M059J (cell line): ENCODE results near the gene TPTE2. TPM values are rescaled to one million over a fixed set of nuclear protein-coding genes. Genes with fewer than 3 reads are reported as not detected.
A peak's percentile ranks its signal among the peaks of the same experiment; 100 is the strongest.
"Not testable (repeated sequence)": the region's sequence is repeated elsewhere in the genome, so short reads cannot be mapped to it uniquely, and the experiment has no call there.

Experiments used
- DNase-seq: peaks from one replicate; pipeline ENCODE4 v3.0.0-alpha.2; 2012; ENCODE audit warnings: low read depth
- total RNA-seq: library from RNA; depleted of rRNA; stranded (reverse); fragments of >200 nt; shearing (Covaris generic); gene quantifications from 2 replicates; pipeline ENCODE4 v1.2.3, GENCODE V29; 2014; rRNA removed

Gene TPTE2
- total RNA-seq, 1 experiment from 2014 or later = not detected

DNA sequence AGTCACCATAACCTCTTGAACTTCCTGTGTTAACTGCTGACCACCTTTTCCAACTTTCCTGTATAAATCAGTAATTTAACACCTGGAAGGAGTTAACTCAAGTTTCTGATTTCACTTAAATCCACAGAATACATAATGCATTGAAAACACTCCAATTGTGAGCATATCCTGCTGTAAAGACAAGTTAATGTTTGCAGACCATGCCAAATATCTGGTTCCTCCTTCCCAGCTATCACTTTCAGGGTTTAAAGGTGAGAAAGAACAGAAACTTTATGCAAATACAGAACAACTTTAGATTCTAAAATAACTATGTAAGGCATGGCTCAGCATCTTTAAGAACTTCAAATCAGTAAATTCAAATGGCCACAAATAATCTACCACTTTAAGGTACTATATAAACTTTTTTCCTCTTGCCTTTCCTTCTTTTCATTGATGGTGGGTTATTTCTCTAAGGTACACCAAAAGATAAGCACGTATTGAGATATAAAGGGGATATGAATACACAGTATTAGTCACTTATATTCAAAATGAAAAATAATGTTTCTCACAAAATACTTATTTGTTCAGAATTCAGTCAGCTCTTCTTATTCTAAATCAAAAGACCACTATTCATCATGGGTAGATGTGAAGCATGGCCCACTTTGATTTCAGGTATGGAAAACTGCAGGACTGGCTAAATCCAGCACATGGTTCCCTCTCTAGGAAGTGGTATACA, 6.6 kb upstream of the TPTE2 start:
- no peak for DNase-seq

DNA sequence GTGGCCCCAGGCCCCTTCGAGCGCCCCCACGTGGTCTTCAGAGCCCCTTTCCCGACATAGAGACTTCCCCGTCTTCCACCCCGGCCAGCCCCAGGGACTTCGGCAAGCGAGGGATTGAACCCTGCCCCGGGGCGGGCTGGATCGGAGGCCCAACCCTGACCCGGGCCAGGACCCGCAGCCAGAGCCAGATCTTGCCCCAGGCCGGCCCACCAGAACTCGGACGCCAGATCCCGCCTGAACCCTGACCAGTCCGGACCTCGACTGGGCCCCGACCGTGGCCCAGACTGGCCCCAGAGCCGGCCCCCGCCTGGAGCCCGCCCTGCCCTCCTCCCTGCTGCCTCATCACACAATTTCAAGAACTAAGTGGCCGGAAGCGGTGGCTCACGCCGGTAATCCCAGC, 253 bp upstream of the TPTE2 start:
- no peak for DNase-seq

DNA sequence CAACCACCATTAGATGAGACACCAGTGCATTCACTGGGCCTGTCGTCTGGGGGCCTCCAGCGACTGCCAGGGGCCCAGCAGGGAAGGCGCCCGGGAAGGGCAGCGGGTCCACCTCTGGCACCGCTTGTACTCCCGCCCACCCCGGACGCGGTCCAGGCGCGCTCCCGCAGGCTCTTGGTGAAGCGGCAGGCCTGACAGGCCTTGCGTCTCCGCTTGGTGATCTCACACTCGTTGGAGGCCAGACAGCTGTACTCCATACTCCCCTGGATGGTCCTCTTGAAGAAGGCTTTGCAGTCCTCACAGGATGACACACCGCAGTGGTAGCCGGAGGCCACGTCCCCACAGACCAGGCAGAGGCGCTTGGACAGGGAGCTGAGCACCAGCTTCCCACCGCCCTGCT, 660 bp downstream of the TPTE2 start:
- not testable (repeated sequence) for DNase-seq

DNA sequence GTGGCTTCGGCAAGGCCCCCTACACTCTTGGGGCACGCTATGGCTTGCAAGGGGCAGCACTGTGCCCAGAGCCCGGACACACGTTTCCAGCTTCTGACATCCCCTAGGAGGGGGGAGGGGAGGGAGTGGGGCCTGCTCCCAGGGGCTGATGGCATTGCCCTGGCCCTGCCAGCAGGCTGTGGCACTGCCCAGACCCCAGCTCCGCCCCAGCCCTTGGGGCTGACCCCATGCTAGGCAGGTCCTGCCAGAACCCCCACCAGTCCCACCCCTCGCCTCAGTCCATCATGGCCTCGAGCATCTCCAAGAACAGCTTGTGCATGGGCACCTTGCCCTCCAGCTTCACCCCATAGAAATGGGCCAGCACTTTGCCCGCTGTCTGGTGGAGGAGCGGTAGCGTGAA, 1.6 kb downstream of the TPTE2 start:
- DNase-seq = not testable (repeated sequence)

DNA sequence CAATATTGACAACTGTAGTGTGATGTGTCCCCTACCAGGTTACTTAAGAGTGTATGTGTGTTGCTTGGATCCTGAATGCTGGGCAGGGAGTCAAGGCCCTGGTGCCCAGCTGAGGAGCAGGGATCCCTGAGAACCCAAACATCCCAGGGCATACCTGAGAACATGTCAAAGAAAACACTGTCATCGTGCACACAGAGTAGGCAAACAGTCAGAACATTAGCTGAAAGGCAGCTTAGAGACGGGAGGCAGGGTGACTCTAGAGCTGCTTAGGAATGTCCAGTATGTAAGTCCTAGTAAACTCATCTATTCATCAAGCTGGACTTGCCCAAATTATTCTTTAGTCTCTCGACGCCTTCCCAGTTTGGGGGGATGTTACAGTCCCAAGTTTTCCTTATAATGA, 4.0 kb downstream of the TPTE2 start:
- not testable (repeated sequence) for DNase-seq

DNA sequence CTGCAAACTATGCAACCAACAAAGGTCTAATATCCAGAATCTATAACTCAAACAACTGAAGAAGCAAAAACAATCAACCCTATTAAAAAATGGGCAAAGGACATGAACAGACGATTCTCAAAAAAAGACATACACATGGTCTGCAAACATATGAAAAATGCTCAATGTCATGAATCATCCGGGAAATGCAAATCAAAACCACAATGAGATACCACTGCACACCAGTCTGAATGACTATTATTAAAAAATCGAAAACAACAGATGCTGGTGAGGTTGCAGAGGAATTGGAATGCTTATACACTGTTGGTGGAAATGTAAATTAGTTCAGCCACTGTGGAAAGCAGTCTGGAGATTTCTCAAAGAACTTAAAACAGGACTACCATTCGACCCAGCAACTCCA, 12.1 kb downstream of the TPTE2 start:
- peak; percentile 28 for DNase-seq

DNA sequence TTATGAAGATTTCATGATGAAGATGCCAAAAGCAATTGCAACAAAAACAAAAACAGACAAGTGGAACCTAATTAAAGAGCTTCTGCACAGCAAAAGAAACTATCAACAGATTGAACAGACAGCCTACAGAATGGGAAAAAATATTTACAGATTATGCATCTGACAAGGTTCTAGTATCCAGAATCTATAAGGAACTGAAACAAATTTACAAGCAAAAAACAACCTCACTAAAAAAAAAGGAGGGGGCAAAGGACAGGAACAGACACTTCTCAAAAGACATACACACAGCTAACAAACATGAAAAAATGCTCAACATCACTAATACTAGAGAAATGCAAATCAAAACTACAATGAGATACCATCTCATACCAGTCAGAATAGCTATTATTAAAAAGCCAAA, 35.7 kb downstream of the TPTE2 start:
- DNase-seq = not testable (repeated sequence)

DNA sequence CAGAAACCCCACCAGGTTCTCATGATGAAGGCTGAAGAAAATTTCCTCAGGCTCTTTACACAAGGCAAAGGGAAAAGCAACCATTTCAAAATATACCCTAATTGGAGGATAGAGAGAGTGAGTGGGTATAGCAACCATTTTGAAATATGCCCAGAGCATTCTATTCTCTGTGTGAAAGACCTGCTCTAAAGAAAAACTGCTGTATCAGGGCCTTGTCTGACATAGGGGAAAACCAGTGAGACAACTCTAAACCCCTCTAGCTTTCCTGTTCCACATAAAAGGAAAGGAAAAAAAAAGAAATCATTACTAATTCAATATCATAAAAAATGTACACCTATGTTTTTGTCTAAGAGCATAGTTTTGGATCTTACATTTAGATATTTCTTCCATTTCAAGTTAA, 42.3 kb downstream of the TPTE2 start:
- DNase-seq = no peak

DNA sequence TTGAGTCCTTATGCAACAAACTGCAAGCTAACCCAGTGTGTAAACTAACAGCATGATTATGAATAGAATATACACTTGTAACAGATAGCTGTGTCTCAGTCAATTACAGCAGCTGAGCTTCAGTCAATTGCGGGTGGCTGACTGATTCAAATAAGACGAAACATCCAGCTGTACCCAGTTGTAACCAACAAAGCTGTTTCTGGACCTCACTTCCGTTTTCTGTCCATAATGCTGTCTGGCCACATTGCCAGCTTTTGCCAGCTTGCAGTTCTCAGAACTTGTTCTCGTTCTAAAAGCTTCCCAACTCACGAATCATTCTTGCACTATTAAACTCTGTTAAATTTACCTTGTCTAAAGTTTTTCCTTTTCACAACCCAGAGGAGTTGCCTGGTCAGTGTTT, 53.7 kb downstream of the TPTE2 start:
- not testable (repeated sequence) for DNase-seq

DNA sequence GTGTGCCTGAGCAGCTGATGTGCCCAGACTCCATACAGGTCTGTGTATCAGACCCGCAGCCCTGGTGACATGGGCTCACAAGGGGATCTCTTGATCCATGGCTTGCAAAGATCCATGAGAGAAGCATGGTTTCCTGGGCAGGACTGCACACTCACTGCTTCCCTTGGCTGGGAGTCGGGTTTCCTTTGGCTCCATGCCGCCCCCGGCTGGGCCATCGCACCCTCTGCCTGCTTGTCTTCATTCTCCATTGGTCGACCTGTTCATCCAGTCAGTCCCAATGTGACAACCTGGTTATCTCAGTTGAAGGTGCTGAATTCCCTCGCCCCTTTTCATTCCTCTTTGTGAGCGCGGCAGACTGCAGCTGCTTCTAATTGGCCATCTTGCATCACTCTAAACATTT, 101.2 kb downstream of the TPTE2 start:
- not testable (repeated sequence) for DNase-seq

DNA sequence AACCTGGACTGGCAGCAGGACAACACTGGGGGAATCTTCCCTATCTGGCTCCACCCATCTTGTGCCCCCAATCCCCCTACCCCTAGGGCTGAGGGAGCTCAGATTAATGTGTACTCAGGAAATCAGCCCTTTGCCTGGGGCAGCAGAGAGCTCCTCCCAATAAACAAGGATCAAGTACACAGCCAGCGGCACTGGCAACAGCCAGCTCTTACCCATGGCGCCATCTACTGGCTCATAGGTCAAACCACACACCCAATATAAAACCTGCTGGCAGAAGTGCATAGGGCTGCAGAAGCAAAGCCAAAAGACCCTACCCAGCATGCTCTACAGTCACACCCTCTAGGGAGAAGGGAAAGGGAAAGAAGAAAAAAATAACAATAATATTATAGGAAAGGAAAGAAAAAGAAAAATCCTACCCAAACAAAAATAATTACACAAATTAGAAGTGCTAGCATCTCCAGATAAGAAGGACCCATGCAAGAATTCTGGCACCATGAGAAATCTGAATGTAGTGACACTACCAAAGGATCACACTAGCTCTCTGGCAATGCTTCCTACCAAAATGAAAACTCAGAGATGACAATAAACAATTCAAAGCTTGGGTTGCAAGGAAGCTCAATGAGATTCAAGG, 122.2 kb downstream of the TPTE2 start:
- DNase-seq = peak; percentile 1

DNA sequence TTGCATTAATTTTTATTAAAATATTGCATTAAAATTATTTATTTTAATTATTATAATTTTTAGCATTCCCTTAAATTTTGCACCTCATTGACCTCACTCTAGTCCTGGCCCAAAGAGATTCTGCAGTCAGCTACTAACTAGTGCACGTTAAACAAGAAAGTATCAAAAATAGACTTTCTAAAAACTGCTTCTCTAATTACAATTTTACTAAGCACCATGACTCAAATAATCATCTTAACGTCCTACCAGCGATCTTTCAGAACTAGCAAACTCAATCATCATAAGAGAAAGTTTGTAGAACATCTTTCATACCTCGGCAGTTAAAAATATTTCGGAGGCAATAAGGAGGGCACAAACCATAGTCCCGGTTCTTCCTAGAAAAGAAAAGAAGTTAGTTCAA, 123.6 kb downstream of the TPTE2 start:
- DNase-seq = not testable (repeated sequence)

DNA sequence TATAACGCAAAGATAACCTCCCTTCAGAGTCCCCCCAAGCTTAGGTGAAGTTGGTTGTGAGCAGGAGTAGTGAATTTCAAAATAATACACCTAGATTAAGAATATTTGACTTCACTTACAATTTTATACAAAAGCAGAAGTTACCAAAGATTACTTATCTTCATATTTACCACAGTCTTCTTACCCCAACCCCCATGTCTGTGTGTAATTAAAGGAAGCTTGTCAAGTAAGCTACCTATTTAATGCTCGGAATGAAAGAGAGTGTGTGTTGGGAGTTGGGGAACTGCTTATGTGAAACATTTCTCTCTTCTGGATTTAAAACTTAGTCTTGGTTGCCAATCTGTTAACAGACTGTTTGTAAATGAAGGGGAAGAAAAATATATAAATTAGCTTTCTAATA, 139.1 kb downstream of the TPTE2 start:
- DNase-seq = not testable (repeated sequence)

DNA sequence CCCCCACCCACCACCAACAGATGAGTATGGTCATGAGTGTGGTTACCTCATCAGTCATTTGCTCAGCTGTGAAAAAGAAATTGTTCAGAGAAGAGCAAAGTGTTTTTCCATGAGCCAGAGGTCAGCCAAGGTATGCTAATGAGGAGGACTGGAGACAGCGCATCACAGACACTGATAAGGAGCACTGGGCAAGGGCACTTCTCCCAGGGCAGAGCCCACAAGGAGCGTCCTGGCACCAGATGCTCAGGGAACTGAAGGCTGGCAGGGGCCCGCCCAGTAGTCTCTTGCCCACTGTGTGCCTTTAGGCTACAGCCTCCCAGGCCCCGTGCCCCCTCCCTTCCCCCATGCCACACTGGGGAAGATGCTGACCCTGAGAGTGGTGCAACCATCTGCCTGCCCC, 148.8 kb downstream of the TPTE2 start:
- not testable (repeated sequence) for DNase-seq

DNA sequence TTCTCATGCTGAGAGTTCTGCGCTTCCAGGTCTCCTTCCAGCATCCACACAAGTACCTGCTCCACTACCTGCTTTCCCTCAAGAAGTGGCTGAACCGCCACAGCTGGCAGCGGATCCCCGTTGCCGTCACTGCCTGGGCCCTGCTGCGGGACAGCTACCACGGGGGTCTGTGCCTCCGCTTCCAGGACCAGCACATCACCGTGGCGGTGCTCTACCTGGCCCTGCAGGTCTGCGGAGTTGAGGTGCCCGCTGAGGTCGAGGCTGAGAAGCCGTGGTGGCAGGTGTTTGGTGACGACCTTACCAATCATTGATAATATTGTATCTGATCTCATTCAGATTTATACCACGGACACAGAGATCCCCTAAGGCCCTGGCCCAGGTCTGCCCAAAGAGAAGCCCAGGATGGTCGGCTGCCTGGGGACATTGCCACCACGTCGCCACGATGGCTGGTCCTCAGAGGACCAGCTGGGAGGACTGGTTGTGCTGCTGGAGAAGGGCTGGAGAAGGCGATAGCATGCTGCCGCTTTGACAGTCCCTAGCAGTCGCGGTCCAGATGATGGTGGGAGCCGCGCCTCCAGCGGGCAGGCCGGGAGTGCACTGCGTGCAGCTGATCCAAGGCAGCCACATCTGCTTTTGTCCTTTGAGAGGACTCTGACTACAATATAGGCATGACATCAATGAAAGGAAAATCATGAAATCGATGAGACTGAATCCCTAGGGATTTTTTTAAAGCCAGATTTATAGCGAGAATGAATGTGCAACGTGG, 178.4 kb downstream of the TPTE2 start:
- not testable (repeated sequence) for DNase-seq

DNA sequence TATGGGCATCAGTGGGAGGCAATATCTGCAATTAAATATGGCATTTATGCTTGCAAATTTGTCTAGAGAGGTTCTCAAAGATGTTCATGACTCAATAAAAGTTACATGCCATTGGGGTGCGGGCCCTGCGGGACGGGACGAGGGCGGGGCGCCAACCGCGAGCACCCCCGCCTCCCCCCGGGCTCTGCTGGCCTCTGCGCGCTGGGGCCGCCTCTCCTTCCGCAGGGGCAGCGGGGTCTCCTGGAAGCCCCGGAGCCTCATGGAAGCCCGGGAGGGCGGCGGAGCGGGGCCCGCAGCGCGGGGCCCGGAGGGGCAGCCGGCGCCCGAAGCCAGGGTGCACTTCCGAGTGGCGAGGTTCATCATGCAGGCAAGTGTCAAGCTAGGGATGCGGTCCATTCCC, 179.2 kb downstream of the TPTE2 start:
- no peak for DNase-seq

Other genes starting within 250 kb of the TPTE2 start
- gene MPHOSPH8, start 72.1 kb upstream of the TPTE2 start, total RNA-seq = 6.6 and 10.3 TPM in 2 replicates
- 43.3 and 45.1 TPM in 2 replicates for gene PSPC1, start 221.4 kb upstream of the TPTE2 start, total RNA-seq